HUES64 (cell line): ENCODE measurements around the gene SLC34A1.

ENCODE experiments used
- H3K27ac ChIP-seq: 2 replicates; pipeline ENCODE4 v1.7.0; 2013; ENCODE audit warnings: low read depth, low read length, inconsistent platforms
- H3K27me3 ChIP-seq: 2 replicates; pipeline ENCODE4 v1.6.1; 2013; ENCODE audit warnings: mild to moderate bottlenecking, low read length; ENCODE audit not compliant: insufficient read depth
- H3K36me3 ChIP-seq: 2 replicates; pipeline ENCODE4 v1.6.1; 2013; ENCODE audit warnings: mild to moderate bottlenecking, low read length; ENCODE audit not compliant: insufficient read depth
- H3K4me1 ChIP-seq: 2 replicates; pipeline ENCODE4 v1.6.1; 2013; ENCODE audit warnings: mild to moderate bottlenecking, low read length, moderate library complexity; ENCODE audit not compliant: insufficient read depth
- H3K4me3 ChIP-seq: 2 replicates; pipeline ENCODE4 v1.5.1; 2013; ENCODE audit warnings: mild to moderate bottlenecking, low read length, moderate library complexity
- H3K9ac ChIP-seq: 2 replicates; pipeline ENCODE4 v1.6.1; 2013; ENCODE audit warnings: mild to moderate bottlenecking, low read depth, low read length
- H3K9me3 ChIP-seq: 2 replicates; pipeline ENCODE4 v1.6.1; 2013; ENCODE audit warnings: low read depth, low read length; ENCODE audit not compliant: insufficient read depth
- WGBS: fragments of 150-250, 120-280 bp; methylation state at CpG from one replicate; pipeline ENCODE4 v1.1.7; 2013; ENCODE audit warnings: missing lambda C conversion rate; 5-methylcytosine and 5-hydroxymethylcytosine counted together

Gene SLC34A1

DNA sequence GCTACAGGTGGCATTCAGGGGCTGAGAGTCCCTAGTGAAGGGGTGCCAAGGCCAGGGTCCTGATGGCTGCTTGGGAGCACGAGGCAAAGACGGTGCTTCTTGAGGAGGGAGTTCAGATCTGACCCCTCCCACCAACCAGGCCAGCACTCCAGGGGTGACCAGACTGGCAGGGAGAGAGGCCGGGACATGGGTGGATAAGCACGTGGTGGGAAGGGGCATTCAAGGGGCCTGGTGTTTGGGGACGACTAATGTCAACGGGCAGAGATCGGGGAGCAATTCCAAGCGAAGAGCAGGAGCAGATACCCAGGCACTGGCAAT lies 22.0 kb upstream of the SLC34A1 start:
- H3K4me1 ChIP-seq: peaks cover 11% of the 10 kb centered on the region
- H3K9ac ChIP-seq: no peak overlapping the region
- no peaks in the 10 kb centered on the region for H3K9me3 ChIP-seq
- H3K27me3 ChIP-seq: peaks cover 11% of the 10 kb centered on the region; the same call in 1 of the 2 replicates
- H3K27ac ChIP-seq: no peak overlapping the region
- no peaks in the 10 kb centered on the region for H3K36me3 ChIP-seq
- WGBS: 65% methylated on average over 8 of the region's 8 CpGs
- H3K4me3 ChIP-seq: peak overlapping the region; percentile 70; the same call in 1 of the 2 replicates

DNA sequence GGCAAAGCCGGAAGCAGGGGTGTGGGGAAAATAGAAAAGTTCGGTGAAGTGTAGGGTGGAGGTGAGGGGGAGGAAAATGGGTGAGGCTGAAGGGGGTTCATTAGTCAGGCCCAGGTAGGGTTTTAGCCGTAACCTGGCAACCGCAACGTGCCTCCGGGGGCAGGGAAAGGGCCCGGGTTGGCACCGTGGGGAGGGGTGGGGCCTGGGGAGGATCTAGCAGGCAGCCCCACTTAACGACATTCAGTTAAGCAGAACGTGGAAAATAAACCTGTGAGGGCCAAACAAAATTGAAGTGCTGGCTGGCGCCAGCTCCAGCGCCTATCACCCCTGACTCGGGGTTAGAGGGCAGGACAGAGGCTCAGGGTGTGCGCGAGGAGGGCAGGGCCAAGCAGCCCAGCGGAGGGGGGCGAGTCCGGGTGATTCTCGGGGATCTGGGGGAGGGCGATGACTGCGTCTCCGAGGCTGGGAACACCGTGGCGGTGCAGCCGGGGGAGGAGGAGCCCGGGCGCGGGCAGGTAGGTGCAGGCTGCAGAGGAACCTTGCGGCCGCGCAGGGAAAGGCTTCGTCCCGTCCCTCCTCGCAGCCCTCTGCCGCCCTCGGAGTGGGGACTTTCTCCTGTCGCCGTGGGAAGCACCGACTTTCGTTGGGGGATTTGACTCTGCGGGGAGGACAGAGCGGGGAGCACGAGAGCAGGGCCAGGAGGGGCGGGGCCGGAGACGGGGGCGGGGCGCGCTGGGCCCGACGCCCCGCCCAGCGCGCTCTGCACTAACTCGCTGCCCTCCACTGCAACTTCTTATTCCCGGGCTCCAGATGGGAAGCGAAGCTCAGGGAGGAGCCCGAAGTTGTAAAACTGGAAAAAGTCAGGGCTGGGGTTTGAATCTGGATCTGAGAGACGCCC lies 21.4 kb upstream of the SLC34A1 start:
- 6% methylated on average over 59 of the region's 59 CpGs for WGBS
- H3K9ac ChIP-seq: peak overlapping the region; percentile 60
- peaks cover 15% of the 10 kb centered on the region for H3K27me3 ChIP-seq
- peak overlapping the region; percentile 31; the same call in 1 of the 2 replicates for H3K27ac ChIP-seq
- H3K36me3 ChIP-seq: no peaks in the 10 kb centered on the region
- no peaks in the 10 kb centered on the region for H3K9me3 ChIP-seq
- H3K4me3 ChIP-seq: peak overlapping the region; percentile 70
- peaks cover 11% of the 10 kb centered on the region for H3K4me1 ChIP-seq

DNA sequence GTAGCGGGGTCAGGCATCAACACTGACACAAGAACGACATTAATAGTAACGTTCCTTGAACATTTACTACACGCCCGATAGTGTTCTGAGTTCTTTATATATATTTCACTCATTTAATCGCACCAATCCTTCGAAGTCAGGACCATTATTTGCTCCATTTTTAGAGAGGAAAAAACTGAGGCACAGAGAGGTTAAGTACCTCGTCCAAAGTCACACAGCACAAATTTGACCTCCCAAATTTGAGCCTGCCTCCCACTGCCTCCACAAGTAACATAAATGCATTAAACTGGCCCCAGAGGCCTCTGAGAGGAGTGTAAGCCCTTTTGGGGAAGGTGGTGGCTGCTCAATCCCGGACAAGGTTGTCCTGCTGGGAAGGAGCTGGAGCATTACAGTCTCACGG lies 20.7 kb upstream of the SLC34A1 start:
- H3K27me3 ChIP-seq: peaks cover 22% of the 10 kb centered on the region
- WGBS: 61% methylated on average over 10 of the region's 10 CpGs
- H3K4me1 ChIP-seq: peaks cover 11% of the 10 kb centered on the region
- H3K4me3 ChIP-seq: peak overlapping the region; percentile 70
- H3K27ac ChIP-seq: no peak overlapping the region
- no peaks in the 10 kb centered on the region for H3K36me3 ChIP-seq
- H3K9ac ChIP-seq: no peak overlapping the region
- H3K9me3 ChIP-seq: no peaks in the 10 kb centered on the region

DNA sequence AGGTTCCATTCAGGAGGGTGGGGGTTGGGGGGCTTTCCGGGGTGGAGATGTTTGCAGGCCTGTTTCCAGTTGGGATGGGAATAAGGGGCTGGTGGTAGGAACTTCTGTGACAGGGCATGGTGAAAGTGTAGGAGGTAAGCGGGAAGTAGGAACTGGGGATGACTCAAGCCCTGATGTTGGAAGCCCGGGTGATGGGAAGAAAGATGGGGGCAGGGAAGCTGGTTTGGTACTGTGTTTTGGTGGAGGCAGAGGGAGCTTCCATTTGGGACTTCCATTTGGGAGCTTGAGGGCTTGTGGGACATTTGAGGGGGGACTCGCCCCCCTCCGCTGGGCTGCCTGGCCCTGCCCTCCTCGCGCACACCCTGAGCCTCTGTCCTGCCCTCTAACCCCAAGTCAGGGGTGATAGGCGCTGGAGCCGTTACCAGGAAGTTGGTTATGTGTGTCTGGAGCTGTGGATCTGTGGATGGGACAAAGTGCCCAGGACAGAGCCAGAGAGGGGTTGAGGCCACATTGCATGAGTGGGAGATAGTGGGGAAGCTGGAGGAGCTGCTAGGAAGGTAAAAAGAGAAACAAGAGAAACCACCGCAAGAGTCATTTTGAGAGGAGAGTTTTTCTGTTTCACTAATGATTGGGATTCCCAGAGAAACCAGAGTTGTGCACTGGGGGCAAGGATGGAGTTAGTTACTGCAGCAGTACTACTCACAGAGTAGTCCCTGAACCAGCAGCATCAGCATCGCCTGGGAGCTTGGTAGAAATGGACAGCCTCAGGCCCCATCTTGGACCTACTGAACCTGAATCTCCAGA lies 19.9 kb upstream of the SLC34A1 start:
- Histone ChIP-seq H3K4me1 (peaks cover 11% of the 10 kb centered on the region), H3K27ac (no peak overlapping the region), H3K4me3 (no peak overlapping the region), H3K27me3 (peaks cover 25% of the 10 kb centered on the region), H3K9me3 (no peaks in the 10 kb centered on the region), H3K36me3 (no peaks in the 10 kb centered on the region), H3K9ac (no peak overlapping the region)
- WGBS: 84% methylated on average over 11 of the region's 11 CpGs

DNA sequence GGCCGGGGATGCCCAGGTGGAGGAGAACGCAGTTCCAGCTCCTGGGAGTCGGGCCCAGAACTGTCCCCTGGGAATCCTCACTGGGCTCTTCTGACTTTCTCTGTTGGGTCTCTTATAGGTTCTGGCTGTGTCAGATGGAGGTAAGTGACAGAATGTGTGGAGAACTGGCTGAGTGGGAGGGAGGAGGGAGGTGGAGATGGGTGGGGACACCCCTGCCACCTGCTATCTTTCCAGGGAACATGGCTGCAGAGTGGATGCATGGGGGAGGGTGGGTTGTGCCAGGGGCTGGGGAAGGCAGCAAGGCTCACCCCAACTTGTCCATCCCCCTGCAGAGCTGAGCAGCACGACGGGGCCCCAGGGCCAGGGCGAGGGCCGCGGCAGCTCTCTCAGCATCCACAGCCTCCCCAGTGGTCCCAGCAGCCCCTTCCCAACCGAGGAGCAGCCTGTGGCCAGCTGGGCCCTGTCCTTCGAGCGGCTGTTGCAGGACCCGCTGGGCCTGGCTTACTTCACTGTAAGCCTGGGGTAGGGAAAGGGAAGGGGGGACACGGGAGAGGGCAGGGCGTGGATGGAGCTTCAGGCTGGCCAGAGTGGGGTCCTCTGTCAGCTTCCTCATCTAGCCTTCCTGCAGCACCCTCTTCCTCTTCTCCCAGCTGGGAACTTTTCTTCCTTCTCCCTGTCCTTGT lies 18.2 kb upstream of the SLC34A1 start:
- no peaks in the 10 kb centered on the region for H3K36me3 ChIP-seq
- H3K27ac ChIP-seq: peak overlapping the region; percentile 89; the same call in 1 of the 2 replicates
- H3K4me3 ChIP-seq: peak overlapping the region; percentile 73
- peaks cover 25% of the 10 kb centered on the region for H3K27me3 ChIP-seq
- WGBS: 73% methylated on average over 13 of the region's 14 CpGs
- H3K9me3 ChIP-seq: no peaks in the 10 kb centered on the region
- H3K4me1 ChIP-seq: peaks cover 16% of the 10 kb centered on the region
- peak overlapping the region; percentile 76 for H3K9ac ChIP-seq

DNA sequence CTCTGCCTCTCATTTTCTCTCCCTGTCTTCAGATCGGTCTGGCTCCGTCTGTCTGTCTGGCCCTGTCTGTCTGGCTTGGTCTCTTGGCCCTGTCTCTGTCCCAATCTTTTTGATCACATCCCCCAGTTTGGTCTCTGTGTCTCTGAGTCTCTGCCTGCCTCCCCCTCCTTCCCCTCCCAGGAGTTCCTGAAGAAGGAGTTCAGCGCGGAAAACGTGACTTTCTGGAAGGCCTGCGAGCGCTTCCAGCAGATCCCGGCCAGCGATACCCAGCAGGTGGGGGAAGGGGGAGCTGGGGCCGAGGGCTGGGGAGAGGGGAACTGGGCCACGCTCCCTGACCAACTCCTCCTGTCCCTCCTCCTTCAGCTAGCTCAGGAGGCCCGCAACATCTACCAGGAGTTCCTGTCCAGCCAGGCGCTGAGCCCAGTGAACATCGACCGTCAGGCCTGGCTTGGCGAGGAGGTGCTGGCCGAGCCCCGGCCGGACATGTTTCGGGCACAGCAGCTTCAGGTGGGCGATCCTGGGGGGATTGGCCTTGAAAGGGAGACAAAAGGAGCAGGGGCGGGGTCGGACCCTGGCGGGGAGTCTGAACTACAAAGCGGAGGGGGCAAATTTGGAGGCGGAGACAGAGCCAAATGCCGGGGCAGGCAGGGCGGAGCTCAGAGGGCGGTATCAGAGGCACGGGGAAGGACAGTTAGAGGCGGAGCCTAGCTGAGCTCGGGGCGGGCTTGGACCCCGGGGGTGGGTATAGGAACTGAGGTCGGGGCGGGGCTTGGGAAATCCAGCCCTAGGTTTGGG lies 17.5 kb upstream of the SLC34A1 start:
- Histone ChIP-seq H3K27me3 (peaks cover 25% of the 10 kb centered on the region), H3K4me1 (peaks cover 16% of the 10 kb centered on the region), H3K9ac (peak overlapping the region; percentile 76), H3K27ac (peak overlapping the region; percentile 89), H3K36me3 (no peaks in the 10 kb centered on the region), H3K9me3 (no peaks in the 10 kb centered on the region), H3K4me3 (peak overlapping the region; percentile 73)
- 2% methylated on average over 36 of the region's 36 CpGs for WGBS

- H3K4me3 ChIP-seq: peak overlapping the region; percentile 73
- peaks cover 12% of the 10 kb centered on the region for H3K4me1 ChIP-seq
These were observed 16.8 kb upstream of the SLC34A1 start for GRCh38 chr5:177367323-177367848.

GRCh38 chr5:177367981-177368868 lies 16.0 kb upstream of the SLC34A1 start:
- no peaks in the 10 kb centered on the region for H3K9me3 ChIP-seq
- H3K27ac ChIP-seq: no peak overlapping the region
- peaks cover 11% of the 10 kb centered on the region for H3K4me1 ChIP-seq
- peaks cover 17% of the 10 kb centered on the region for H3K27me3 ChIP-seq
- no peak overlapping the region; the same call in 1 of the 2 replicates for H3K9ac ChIP-seq
- no peaks in the 10 kb centered on the region for H3K36me3 ChIP-seq
- 93% methylated on average over 29 of the region's 29 CpGs for WGBS
- peak overlapping the region; percentile 73; the same call in 1 of the 2 replicates for H3K4me3 ChIP-seq

More at GRCh38 chr5:177367323-177367848, 16.8 kb upstream of the SLC34A1 start:
- 35% methylated on average over 46 of the region's 46 CpGs for WGBS
- Histone ChIP-seq H3K27ac (no peak overlapping the region), H3K9ac (peak overlapping the region; percentile 48; the same call in 1 of the 2 replicates), H3K9me3 (no peaks in the 10 kb centered on the region), H3K27me3 (peaks cover 20% of the 10 kb centered on the region), H3K36me3 (no peaks in the 10 kb centered on the region)

- Histone ChIP-seq H3K36me3 (no peaks in the 10 kb centered on the region), H3K4me3 (no peak overlapping the region), H3K27me3 (peaks cover 17% of the 10 kb centered on the region), H3K4me1 (peaks cover 17% of the 10 kb centered on the region), H3K9me3 (no peaks in the 10 kb centered on the region), H3K9ac (no peak overlapping the region), H3K27ac (no peak overlapping the region)
- 72% methylated on average over 5 of the region's 5 CpGs for WGBS
These were observed 15.2 kb upstream of the SLC34A1 start for GRCh38 chr5:177368869-177369644.
